GM18498 (cell line): Measurements from ENCODE around the gene TMEM101.
"Not testable (repeated sequence)": the region's sequence is repeated elsewhere in the genome, so short reads cannot be mapped to it uniquely, and the experiment has no call there.

Experiments
- ATAC-seq: cut with Tn5 transposase; IDR thresholded peaks from one replicate; pipeline ENCODE4 v1.9.1; 2021; ENCODE audit warnings: mild to moderate bottlenecking, moderate library complexity; ENCODE audit not compliant: unreplicated experiment

TMEM101 gene

GRCh38 chr17:44024271-44024663, 9.5 kb upstream of the TMEM101 start:
- ATAC-seq = no peak

- no peak for ATAC-seq
Observed at GRCh38 chr17:44023545-44024270, 8.9 kb upstream of the TMEM101 start.

GRCh38 chr17:44022246-44022645, 7.5 kb upstream of the TMEM101 start:
- no peak for ATAC-seq

GRCh38 chr17:44021227-44021626, 6.5 kb upstream of the TMEM101 start:
- ATAC-seq = not testable (repeated sequence)

- ATAC-seq = no peak
Observed at GRCh38 chr17:44014133-44014436, 678 bp downstream of the TMEM101 start.

GRCh38 chr17:44012874-44013273, 1.9 kb downstream of the TMEM101 start:
- no peak for ATAC-seq

GRCh38 chr17:44012391-44012790, 2.4 kb downstream of the TMEM101 start:
- no peak for ATAC-seq

GRCh38 chr17:44011876-44012275, 2.9 kb downstream of the TMEM101 start:
- ATAC-seq = no peak

GRCh38 chr17:44010966-44011647, 3.7 kb downstream of the TMEM101 start:
- no peak for ATAC-seq

- no peak for ATAC-seq
Observed at GRCh38 chr17:44008205-44008909, 6.4 kb downstream of the TMEM101 start.

- ATAC-seq = peak; percentile 6
Observed at GRCh38 chr17:44007346-44008204, 7.2 kb downstream of the TMEM101 start.

- ATAC-seq = peak; percentile 68
Observed at GRCh38 chr17:44006598-44007345, 8.0 kb downstream of the TMEM101 start.

- ATAC-seq = no peak
Observed at GRCh38 chr17:44006272-44006597, 8.5 kb downstream of the TMEM101 start.

- ATAC-seq = no peak
Observed at GRCh38 chr17:44005527-44006271, 9.1 kb downstream of the TMEM101 start.

GRCh38 chr17:44004761-44005526, 9.8 kb downstream of the TMEM101 start:
- no peak for ATAC-seq

- ATAC-seq = no peak
Observed at GRCh38 chr17:44004077-44004760, 10.5 kb downstream of the TMEM101 start, which contains the start of gene NAGS. NAGS (plus strand) TSS chr17:44004622; CDS start chr17:44004664, 42 bp downstream.

- ATAC-seq = no peak
Observed at GRCh38 chr17:44002141-44002848, 12.5 kb downstream of the TMEM101 start.

GRCh38 chr17:44001461-44001920, 13.3 kb downstream of the TMEM101 start:
- ATAC-seq = no peak
